TTC549 (cell line): Measurements from ENCODE around the gene COPS7B.
"Not testable (repeated sequence)": the region's sequence is repeated elsewhere in the genome, so short reads cannot be mapped to it uniquely, and the experiment has no call there.

ENCODE experiments used
- FAIRE-seq: peaks from 2 replicates; lab custom pipeline; 2012; peaks lifted over from hg19 to GRCh38; lab: Jason Lieb, UNC

Gene COPS7B

GRCh38 chr2:231786177-231786916, at the start of gene COPS7B:
Gene COPS7B, plus strand, starts transcription at chr2:231786445. Its CDS starts 2,126 bp downstream, at chr2:231788571.
- FAIRE-seq = no peak

- no peak for FAIRE-seq
Measured at GRCh38 chr2:231737761-231738160, 48.5 kb upstream of the COPS7B start.

DNA sequence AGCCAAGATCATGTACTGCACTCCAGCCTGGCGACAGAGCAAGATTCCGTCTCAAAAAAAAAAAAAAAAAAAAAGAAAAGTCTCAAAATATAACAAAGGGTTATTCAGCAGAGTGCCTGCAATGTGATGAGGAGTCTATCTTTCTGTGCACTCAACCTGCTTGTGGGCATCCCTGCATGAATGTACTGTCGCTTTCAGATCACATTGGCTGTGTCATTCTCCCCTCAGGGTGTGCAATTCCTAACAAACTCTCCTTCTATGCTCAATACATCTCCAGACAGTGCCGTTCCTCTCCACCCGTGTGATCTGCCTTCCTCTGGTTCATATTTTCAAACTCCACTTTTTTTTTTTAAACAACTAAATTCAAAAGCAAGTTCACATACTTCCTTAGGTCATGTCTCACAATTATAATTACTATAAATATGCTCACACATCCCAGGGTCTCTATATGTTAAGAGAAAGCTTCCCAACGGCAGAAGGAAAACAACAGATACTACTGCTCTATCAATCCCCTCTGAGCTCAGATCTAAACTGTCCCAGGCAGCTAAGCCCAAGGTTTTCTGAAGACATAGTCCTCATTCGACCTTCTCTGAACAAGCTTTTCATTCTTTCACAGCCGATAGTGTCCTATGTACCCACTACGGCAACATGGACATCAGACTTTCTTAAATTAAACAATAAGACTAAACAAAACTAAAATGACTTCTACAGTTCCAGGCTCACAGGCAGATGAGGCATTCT, 42.7 kb upstream of the COPS7B start:
- no peak for FAIRE-seq

- FAIRE-seq = no peak
Measured at GRCh38 chr2:231745303-231746038, 40.8 kb upstream of the COPS7B start.

DNA sequence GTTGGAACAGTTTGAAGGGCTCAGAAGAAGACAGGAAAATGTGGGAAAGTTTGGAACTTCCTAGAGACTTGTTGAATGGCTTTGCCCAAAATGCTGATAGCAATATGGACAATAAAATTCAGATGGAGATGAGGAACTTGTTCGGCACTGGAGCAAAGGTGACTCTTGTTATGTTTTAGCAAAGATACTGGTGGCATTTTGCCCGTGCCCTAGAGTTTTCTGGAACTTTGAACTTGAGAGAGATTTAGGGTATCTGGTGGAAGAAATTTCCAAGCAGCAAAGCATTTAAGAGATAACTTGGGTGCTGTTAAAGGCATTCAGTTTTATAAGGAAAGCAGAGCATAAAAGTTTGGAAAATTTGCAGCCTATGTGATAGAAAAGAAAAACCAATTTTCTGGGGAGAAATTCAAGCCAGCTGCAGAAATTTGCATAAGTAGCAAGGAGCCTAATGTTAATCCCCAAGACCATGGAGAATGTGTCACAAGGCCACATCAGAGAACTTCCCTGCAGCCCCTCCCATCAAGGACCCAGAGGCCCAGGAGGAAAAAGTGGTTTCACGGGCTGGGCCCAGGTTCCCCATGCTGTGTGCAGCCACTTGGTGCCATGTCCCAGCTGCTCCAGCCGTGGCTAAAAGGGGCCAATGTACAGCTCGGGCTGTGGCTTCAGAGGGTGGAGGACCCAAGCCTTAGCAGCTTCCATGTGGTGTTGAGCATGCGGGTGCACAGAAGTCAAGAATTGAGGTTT, 37.9 kb upstream of the COPS7B start:
- not testable (repeated sequence) for FAIRE-seq

DNA sequence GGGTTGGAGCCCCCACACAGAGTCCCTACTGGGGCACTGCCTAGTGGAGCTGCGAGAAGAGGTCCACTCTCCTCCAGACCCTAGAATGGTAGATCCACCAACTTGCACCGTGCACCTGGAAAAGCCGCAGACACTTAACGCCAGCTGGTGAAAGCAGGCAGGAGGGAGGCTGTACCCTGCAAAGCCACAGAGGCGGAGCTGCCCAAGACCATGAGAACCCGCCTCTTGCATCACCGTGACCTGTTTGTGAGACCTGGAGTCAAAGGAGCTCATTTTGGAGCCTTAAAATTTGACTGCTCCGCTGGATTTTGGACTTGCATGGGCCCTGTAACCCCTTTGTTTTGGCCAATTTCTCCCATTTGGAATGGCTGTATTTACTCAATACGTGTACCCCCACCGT, 37.2 kb upstream of the COPS7B start:
- FAIRE-seq = not testable (repeated sequence)

GRCh38 chr2:231751042-231751815, 35.0 kb upstream of the COPS7B start:
- FAIRE-seq = no peak

DNA sequence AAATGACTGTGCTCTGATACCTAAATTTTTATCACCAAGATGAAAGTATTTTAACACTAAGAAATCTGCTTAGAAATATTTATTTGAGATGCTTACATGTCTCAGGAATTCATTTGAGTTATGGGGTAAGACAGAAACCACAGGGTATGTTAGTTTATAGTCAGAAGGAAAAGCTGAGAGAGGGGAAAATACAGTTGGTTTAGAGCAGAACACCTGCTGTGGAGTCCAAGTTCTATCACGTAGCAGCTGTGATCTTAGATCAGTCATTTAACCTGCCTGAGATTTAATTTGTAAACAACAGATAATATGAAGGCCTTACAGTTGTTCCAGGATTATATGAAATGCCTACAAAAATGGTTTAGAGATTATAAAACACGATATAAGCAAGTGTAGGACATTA, 34.2 kb upstream of the COPS7B start:
- FAIRE-seq = no peak

DNA sequence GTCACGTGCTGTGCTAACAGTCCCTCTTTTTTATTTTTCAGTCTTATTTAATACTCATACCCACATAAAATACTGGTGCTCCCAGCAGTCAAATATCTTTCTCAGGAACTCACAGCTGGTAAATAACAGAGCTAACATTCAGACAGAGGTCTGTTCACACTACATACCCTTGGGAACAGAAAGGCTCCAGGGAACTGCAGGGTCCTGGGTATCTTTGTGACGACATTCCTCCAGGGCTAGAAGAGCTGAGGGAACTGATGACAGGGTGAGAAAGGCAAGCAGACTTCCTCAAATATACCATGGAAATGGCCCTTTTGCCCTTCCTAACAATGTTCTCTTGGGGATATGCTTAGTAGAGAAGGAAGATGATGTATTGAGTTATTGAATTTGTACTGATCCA, 24.5 kb upstream of the COPS7B start:
- FAIRE-seq = no peak

DNA sequence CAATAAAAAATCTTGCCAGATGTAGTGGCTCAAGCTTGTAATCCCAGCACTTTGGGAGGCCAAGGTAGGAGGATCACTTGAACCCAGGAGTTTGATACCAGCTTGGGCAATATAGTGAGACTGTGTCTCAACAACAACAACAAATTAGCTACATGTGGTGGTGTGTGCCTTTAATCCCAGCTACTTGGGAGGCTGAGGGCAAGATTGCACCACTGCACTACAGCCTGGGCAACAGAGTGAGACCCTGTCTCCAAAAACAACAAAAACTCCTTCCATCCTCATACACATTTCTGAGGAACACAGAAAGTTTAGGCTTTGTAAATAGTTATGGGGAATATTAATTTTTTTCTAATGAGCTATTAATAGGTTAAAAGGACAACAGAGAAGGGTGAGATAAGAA, 22.1 kb upstream of the COPS7B start:
- no peak for FAIRE-seq

GRCh38 chr2:231764760-231765159, 21.5 kb upstream of the COPS7B start:
- FAIRE-seq = no peak

GRCh38 chr2:231765496-231765929, 20.7 kb upstream of the COPS7B start:
- FAIRE-seq = no peak

- no peak for FAIRE-seq
Measured at GRCh38 chr2:231769170-231770136, 16.8 kb upstream of the COPS7B start.

- FAIRE-seq = no peak
Measured at GRCh38 chr2:231780123-231780908, 5.9 kb upstream of the COPS7B start.

DNA sequence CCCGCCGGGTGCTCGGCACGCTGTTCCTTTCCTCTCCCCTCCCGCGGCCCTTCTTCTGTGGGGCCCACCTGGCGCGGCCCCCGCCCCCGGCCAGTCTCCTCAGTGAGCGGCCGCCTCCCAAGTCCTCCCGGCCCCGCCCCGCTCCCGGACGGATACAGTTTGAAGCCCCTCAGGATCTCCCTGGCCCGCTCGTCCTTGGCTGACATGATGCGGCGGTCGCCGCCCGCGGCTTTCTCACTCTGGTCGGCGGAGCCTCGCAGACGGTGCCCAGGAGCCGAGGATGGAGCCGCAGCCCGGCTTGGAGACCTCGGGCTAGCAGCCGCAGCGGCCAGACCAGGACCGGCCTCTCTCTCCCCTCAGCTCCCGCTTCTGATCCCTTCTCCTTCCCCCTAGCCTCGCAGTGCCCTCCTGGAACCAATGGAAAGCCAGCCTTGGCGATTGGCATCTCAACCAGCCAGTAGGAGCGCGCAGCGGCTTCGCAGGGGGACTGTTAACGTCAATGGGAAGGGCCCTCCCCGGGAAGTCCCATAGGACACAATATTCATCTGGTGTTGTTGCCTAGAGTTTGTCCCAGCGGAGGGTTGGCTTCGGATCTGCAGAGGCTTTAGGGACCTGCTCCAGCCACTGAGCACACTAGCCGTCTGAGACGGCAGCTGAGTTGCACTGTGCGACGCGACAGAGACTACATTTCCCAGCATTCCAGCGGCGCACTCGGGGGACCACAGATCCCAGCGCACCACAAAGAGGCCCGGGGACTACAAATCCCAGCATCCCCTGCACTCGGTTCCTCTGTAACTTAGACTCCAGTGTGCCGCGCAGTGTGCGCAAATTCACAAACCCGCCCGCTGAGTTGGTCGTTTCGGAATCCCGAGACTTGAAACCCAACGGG, 5.1 kb upstream of the COPS7B start, which contains the start of gene PDE6D:
Gene PDE6D (minus strand): TSS at position 374 of the 889 bp plus-strand sequence. CDS start 168 bp downstream, at position 206.
- FAIRE-seq = peak; percentile 86

DNA sequence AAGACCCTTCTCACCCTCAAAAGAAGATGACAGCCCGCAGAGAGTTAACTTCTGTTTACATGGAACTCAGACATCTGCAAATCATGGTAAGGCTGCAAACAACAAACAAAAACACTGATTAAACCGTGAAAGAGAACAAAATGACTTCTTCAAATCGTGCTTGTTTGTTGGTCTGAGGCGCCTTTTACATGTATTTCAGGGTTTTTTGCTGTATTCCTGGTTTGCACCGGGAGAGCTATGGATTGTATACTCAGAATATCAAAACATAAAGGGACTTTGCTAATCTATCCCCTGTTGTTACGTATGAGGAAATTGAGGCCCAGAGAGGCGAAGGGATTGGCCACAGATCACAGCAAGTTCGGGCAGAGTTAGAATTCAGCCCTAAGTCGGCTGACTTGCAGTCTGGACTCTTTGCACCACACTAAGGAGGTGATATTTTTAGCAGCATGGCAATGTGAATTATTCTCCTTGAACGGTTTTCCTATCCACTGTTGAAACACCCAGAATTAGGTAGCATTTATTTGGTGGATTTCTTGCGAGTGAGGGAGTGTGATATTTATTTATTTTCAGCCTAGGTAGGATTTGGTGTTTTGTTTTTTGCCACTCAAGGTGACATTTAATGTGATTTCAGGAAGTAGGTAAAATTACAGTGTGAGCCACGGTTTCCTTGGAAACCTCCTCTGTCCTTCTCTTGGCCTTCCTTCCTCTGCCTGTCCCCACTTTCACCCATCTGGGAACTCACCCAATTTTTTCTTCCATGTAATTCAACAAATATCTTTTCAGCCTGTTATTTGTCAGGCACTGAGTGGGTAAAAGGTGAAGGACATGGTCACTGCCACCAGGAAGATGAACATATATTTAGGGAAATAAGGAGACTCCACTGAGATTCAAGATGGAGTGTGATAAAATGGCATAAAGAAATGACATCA, 4.2 kb upstream of the COPS7B start:
- FAIRE-seq = no peak

- no peak for FAIRE-seq
Measured at GRCh38 chr2:231785413-231785812, 832 bp upstream of the COPS7B start.
